Mucosa of stomach (tissue), 1 donor: Measurements from ENCODE around the gene AP2A2.
"Not testable (repeated sequence)": the region's sequence is repeated elsewhere in the genome, so short reads cannot be mapped to it uniquely, and the experiment has no call there.

ENCODE experiments used
- H3K27me3 ChIP-seq: one replicate; pipeline ENCODE4 v1.7.0; 2013; ENCODE audit warnings: mild to moderate bottlenecking, low read length; ENCODE audit not compliant: control insufficient read depth, insufficient read depth
- H3K36me3 ChIP-seq: one replicate; pipeline ENCODE4 v1.7.0; 2013; ENCODE audit warnings: low read length; ENCODE audit not compliant: control insufficient read depth, insufficient read depth
- H3K4me1 ChIP-seq: one replicate; pipeline ENCODE4 v1.7.0; 2013; ENCODE audit warnings: mild to moderate bottlenecking, low read length; ENCODE audit not compliant: control insufficient read depth, insufficient read depth
- H3K4me3 ChIP-seq: one replicate; pipeline ENCODE4 v1.7.0; 2013; ENCODE audit warnings: low read length
- H3K9ac ChIP-seq: one replicate; pipeline ENCODE4 v1.7.0; 2013; ENCODE audit warnings: mild to moderate bottlenecking, low read length, moderate library complexity
- H3K9me3 ChIP-seq: one replicate; pipeline ENCODE4 v1.7.0; 2013; ENCODE audit warnings: mild to moderate bottlenecking, low read length, moderate library complexity; ENCODE audit not compliant: control insufficient read depth
- donor health status: Pancreatic carcinoma.

Gene AP2A2

GRCh38 chr11:975376-975775 lies 49.7 kb downstream of the AP2A2 start:
- H3K4me3 ChIP-seq, H3K27me3 ChIP-seq, H3K9me3 ChIP-seq, H3K9ac ChIP-seq, H3K4me1 ChIP-seq, H3K36me3 ChIP-seq: not testable (repeated sequence)

DNA sequence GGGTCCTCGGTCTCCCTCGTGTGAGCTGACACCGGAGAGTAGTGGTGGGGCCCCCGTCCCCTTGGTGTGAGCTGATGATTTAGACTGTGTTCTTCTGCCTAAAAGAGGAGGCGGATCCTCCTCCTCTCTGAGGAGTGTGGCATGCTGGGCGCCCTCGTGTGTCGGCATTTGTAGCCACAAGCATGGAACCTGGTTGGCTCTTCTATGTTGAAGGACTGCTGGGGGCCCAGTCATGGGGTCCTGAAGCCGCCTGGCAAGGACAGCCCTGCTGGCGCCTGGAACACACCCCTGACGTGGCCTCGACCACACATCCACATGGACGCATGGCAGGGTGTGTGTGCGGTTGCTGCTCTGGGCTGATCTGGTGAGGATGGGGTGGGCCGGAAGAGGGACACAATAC lies 50.2 kb downstream of the AP2A2 start:
- Histone ChIP-seq H3K4me3 (no peak overlapping the region), H3K9ac (no peak overlapping the region), H3K36me3 (peaks cover 9% of the 10 kb centered on the region), H3K9me3 (no peaks in the 10 kb centered on the region), H3K27me3 (no peaks in the 10 kb centered on the region), H3K4me1 (peaks cover 4% of the 10 kb centered on the region)

- H3K27me3 ChIP-seq: no peaks in the 10 kb centered on the region
- H3K4me3 ChIP-seq: no peak overlapping the region
- peaks cover 9% of the 10 kb centered on the region for H3K36me3 ChIP-seq
- no peak overlapping the region for H3K9ac ChIP-seq
- H3K4me1 ChIP-seq: peaks cover 12% of the 10 kb centered on the region
- no peaks in the 10 kb centered on the region for H3K9me3 ChIP-seq
Observed at GRCh38 chr11:976431-977160, 50.9 kb downstream of the AP2A2 start.

GRCh38 chr11:977830-978720 lies 52.4 kb downstream of the AP2A2 start:
- Histone ChIP-seq H3K9ac (no peak overlapping the region), H3K9me3 (no peaks in the 10 kb centered on the region), H3K36me3 (peaks cover 4% of the 10 kb centered on the region), H3K4me3 (no peak overlapping the region), H3K27me3 (no peaks in the 10 kb centered on the region), H3K4me1 (peaks cover 14% of the 10 kb centered on the region)

DNA sequence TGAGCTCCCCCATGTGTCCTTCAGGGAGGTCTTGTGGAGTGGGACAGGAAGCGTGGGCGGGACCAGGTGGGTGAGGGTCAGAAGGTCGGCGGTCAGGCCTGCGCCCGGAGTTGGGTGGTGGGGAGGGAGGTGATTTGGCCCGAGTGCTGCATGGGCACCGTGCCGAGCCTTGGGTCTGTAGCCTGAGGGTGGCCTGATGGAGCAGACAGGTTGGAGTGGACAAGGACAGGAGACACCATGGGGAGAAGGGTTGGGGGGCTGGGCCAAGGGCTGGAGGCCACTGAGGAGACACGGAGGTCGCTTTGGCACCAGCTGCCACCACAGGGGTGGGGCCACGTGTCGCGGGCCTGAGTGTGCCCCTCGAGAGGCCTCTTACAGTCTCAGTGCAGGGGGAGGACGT lies 53.1 kb downstream of the AP2A2 start:
- no peaks in the 10 kb centered on the region for H3K9me3 ChIP-seq
- no peak overlapping the region for H3K4me3 ChIP-seq
- peaks cover 14% of the 10 kb centered on the region for H3K4me1 ChIP-seq
- no peaks in the 10 kb centered on the region for H3K27me3 ChIP-seq
- H3K9ac ChIP-seq: no peak overlapping the region
- no peaks in the 10 kb centered on the region for H3K36me3 ChIP-seq

- Histone ChIP-seq H3K27me3 (no peaks in the 10 kb centered on the region), H3K9ac (no peak overlapping the region), H3K9me3 (no peaks in the 10 kb centered on the region), H3K4me1 (peaks cover 14% of the 10 kb centered on the region), H3K36me3 (peaks cover 3% of the 10 kb centered on the region), H3K4me3 (no peak overlapping the region)
Observed at GRCh38 chr11:980438-981357, 55.0 kb downstream of the AP2A2 start.

DNA sequence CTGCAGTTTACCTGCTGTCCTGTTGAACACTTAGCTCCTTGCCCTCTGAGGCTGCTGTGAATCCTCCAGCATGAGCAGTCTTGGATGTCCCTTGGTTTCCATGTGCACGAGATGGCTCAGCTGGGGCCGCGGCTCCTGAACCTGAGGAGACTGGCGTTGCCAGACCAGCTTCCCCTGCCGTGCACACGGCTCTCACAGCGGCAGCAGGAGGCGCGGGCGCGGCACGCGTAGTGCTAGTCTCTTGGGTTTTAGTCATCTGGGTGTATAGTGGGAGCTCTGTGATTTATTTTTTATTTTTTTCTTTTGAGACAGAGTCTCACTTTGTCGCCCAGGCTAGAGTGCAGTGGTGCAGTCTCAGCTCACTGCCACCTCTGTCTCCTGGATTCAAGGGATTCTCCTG lies 56.1 kb downstream of the AP2A2 start:
- no peaks in the 10 kb centered on the region for H3K9me3 ChIP-seq
- peaks cover 10% of the 10 kb centered on the region for H3K36me3 ChIP-seq
- H3K27me3 ChIP-seq: no peaks in the 10 kb centered on the region
- H3K4me3 ChIP-seq: no peak overlapping the region
- no peak overlapping the region for H3K9ac ChIP-seq
- H3K4me1 ChIP-seq: peaks cover 22% of the 10 kb centered on the region

DNA sequence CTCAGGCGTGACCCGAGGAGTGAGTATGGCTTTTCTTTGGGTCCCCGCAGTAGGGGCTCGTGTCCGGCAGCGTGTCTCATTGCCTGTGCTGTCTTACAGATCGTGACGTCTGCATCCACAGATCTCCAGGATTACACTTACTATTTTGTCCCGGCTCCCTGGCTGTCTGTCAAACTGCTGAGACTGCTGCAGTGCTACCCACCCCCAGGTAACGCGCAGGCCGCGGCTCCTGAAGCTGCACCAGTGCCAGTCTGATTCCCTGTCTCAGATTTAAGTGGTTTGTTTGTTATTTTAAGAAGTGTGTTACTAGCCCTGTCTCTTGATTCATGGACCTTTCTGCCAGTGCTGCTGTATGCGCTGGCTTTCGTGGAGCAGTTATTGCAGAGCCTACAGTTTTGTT lies 58.9 kb downstream of the AP2A2 start:
- Histone ChIP-seq H3K4me1 (peaks cover 24% of the 10 kb centered on the region), H3K9ac (no peak overlapping the region), H3K4me3 (no peak overlapping the region), H3K27me3 (no peaks in the 10 kb centered on the region), H3K36me3 (peaks cover 14% of the 10 kb centered on the region), H3K9me3 (no peaks in the 10 kb centered on the region)

- Histone ChIP-seq H3K4me3 (no peak overlapping the region), H3K9ac (no peak overlapping the region), H3K4me1 (peaks cover 24% of the 10 kb centered on the region), H3K27me3 (no peaks in the 10 kb centered on the region), H3K36me3 (peaks cover 21% of the 10 kb centered on the region), H3K9me3 (no peaks in the 10 kb centered on the region)
Observed at GRCh38 chr11:985406-985805, 59.7 kb downstream of the AP2A2 start.

DNA sequence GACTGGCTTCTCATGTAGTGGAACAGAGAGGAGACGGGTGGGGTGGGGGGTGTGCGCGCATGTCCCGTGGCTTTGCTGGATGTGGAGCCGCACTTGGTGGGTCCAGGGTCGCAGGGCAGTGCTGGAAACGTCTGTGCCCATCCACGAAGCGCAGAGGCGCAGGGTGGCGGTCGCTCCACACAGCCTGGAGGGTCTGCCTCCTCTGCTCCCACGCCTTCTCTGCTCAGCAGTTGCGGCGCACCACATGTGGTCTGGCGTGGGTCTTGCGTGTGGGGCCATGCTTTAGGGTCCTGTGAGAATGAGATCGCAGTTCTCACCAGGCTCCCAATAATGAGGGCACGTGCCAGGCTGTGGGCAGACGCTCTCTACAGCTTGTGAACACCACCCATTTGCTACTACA lies 60.2 kb downstream of the AP2A2 start:
- H3K4me3 ChIP-seq: no peak overlapping the region
- peaks cover 21% of the 10 kb centered on the region for H3K36me3 ChIP-seq
- peaks cover 19% of the 10 kb centered on the region for H3K4me1 ChIP-seq
- no peaks in the 10 kb centered on the region for H3K9me3 ChIP-seq
- H3K27me3 ChIP-seq: no peaks in the 10 kb centered on the region
- no peak overlapping the region for H3K9ac ChIP-seq

DNA sequence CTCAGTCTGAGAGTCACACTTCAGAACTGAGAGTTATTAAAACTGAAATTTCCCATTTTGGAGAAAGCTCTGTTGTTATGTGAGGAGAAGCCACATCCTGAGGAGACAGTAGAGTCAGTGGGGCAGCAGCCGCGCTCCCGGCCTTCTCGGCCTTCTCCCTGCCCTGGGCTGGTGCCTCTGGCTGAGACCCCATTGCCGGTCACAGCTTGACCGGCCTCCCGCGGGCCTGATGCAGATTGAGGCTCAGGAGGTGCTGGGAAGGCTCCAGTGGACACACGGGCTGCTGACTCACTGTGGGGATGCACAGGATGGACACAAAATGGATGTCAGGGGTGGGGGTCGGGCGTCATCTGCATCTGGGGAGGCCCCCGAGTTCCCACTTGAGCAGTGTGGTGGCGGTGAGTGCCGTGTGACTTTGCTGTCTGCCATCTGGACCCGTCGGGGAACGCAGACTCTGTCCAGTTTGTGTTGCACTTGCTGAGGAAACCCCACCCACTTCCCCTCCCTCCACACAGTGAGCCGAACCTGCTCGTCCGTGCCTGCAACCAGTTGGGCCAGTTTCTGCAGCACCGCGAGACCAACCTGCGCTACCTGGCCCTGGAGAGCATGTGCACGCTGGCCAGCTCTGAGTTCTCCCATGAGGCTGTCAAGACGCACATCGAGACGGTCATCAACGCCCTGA lies 60.7 kb downstream of the AP2A2 start:
- Histone ChIP-seq H3K4me3 (no peak overlapping the region), H3K36me3 (peaks cover 21% of the 10 kb centered on the region), H3K9ac (no peak overlapping the region), H3K27me3 (no peaks in the 10 kb centered on the region), H3K4me1 (peaks cover 14% of the 10 kb centered on the region), H3K9me3 (no peaks in the 10 kb centered on the region)
